Renal cortex interstitium (tissue), 11 donors: ENCODE data around the gene MAGI2. TPM values are rescaled to one million over a fixed set of nuclear protein-coding genes. Genes with fewer than 3 reads are reported as not detected.
"Not testable (repeated sequence)": the region's sequence is repeated elsewhere in the genome, so short reads cannot be mapped to it uniquely, and the experiment has no call there.

Experiments used
- DNase-seq, 11 donors: peaks; one replicate each; pipeline ENCODE4 v3.0.0-alpha.2; 2013; ENCODE audit warnings: low read depth in 9 of 11, low spot score in 4 of 11; ENCODE audit errors: extremely low read depth in 1 of 11
- polyA plus RNA-seq, 3 donors: library from polyadenylated mRNA; unstranded; fragments of 120-200 nt; gene quantifications; one replicate each; pipeline ENCODE4 v1.2.1, GENCODE V29; 2013; ENCODE audit not compliant: insufficient read length in 3 of 3

MAGI2 gene
- polyA plus RNA-seq, 3 donors: 32.0 to 34.5 (median 33.9) TPM

GRCh38 chr7:79037001-79037400 lies 416.5 kb downstream of the MAGI2 start:
- DNase-seq: no peak

- no peak for DNase-seq
These were observed 417.1 kb downstream of the MAGI2 start for GRCh38 chr7:79036356-79036755.

GRCh38 chr7:79035858-79036257 lies 417.6 kb downstream of the MAGI2 start:
- DNase-seq: no peak

- DNase-seq: no peak
These were observed 418.7 kb downstream of the MAGI2 start for GRCh38 chr7:79034730-79035129.

GRCh38 chr7:79019711-79020110 lies 433.8 kb downstream of the MAGI2 start:
- not testable (repeated sequence) for DNase-seq

- DNase-seq: no peak
These were observed 441.5 kb downstream of the MAGI2 start for GRCh38 chr7:79011921-79012320.

- DNase-seq: no peak
These were observed 443.8 kb downstream of the MAGI2 start for GRCh38 chr7:79009647-79010046.

- DNase-seq: no peak
These were observed 444.7 kb downstream of the MAGI2 start for GRCh38 chr7:79008786-79009185.

- no peak for DNase-seq
These were observed 457.5 kb downstream of the MAGI2 start for GRCh38 chr7:78996013-78996412.

- DNase-seq: no peak
These were observed 460.1 kb downstream of the MAGI2 start for GRCh38 chr7:78993341-78993740.

- DNase-seq: no peak
These were observed 468.0 kb downstream of the MAGI2 start for GRCh38 chr7:78985509-78985908.

GRCh38 chr7:78983483-78983882 lies 470.0 kb downstream of the MAGI2 start:
- DNase-seq: no peak

GRCh38 chr7:78970440-78970916 lies 483.0 kb downstream of the MAGI2 start:
- no peak for DNase-seq

GRCh38 chr7:78968951-78969350 lies 484.5 kb downstream of the MAGI2 start:
- DNase-seq: no peak

- DNase-seq: not testable (repeated sequence)
These were observed 485.9 kb downstream of the MAGI2 start for GRCh38 chr7:78967561-78967960.

GRCh38 chr7:78967046-78967445 lies 486.4 kb downstream of the MAGI2 start:
- DNase-seq: no peak

- DNase-seq: no peak
These were observed 494.0 kb downstream of the MAGI2 start for GRCh38 chr7:78959477-78959876.

- no peak for DNase-seq
These were observed 498.1 kb downstream of the MAGI2 start for GRCh38 chr7:78955329-78955728.

GRCh38 chr7:78953726-78954363 lies 499.6 kb downstream of the MAGI2 start:
- DNase-seq: no peak

- no peak for DNase-seq
These were observed 500.4 kb downstream of the MAGI2 start for GRCh38 chr7:78953090-78953489.

- DNase-seq: no peak
These were observed 513.8 kb downstream of the MAGI2 start for GRCh38 chr7:78939669-78940068.
